IMR-90 (cell line): ENCODE results near the gene OPHN1. TPM values are rescaled to one million over a fixed set of nuclear protein-coding genes. Genes with fewer than 3 reads are reported as not detected.

Experiments
- ATAC-seq: fragments of 200-7000 bp; cut with Tn5 transposase; 2 replicates; pipeline ENCODE4 v1.9.1; 2020; ENCODE audit warnings: low read depth, mild to moderate bottlenecking, moderate library complexity
- BruUV-seq: library from RNA; stranded (reverse); fragments of 400-500 nt; replicated peaks from 2 replicates; lab custom pipeline; 2021; lab: Mats Ljungman, UMichigan
- CTCF ChIA-PET: fragments of 300-600 bp; formaldehyde crosslinking; extraction: SDS; loops from one replicate; lab custom pipeline; 2021; ENCODE audit warnings: antibody characterized with exemption; lab: Yijun Ruan, JAX
- POLR2A ChIA-PET: fragments of 300-600 bp; sonication (Branson Sonifier 250); formaldehyde crosslinking; loops from one replicate; lab custom pipeline; 2022; ENCODE audit warnings: antibody characterized with exemption; ENCODE audit not compliant: unreplicated experiment; lab: Charles Lee
- DNase-seq: peaks from one replicate; pipeline ENCODE4 v3.0.0; 2013
- H2AFZ ChIP-seq: replicated peaks from 2 replicates; pipeline ENCODE3; 2013; ENCODE audit warnings: low read length, mild to moderate bottlenecking; ENCODE audit not compliant: poor library complexity
- H2AK5ac ChIP-seq: 2 replicates; pipeline ENCODE4 v1.6.1; 2013; ENCODE audit warnings: low read depth, low read length, inconsistent platforms
- H2AK9ac ChIP-seq: replicated peaks from 2 replicates; pipeline ENCODE3; 2013; ENCODE audit warnings: mild to moderate bottlenecking, low read depth, low read length, moderate library complexity; ENCODE audit not compliant: poor library complexity
- H2BK120ac ChIP-seq: 2 replicates; pipeline ENCODE4 v1.6.1; 2013; ENCODE audit warnings: low read depth, low read length, inconsistent platforms
- H2BK15ac ChIP-seq: 3 replicates; pipeline ENCODE4 v1.6.1; 2013; ENCODE audit warnings: low read depth, low read length, inconsistent platforms
- H2BK20ac ChIP-seq: 2 replicates; pipeline ENCODE4 v1.6.1; 2013; ENCODE audit warnings: low read depth, mild to moderate bottlenecking, inconsistent platforms, low read length, moderate library complexity
- H2BK5ac ChIP-seq: 2 replicates; pipeline ENCODE4 v1.6.1; 2013; ENCODE audit warnings: mild to moderate bottlenecking, low read depth, low read length, inconsistent platforms; ENCODE audit not compliant: poor library complexity, severe bottlenecking
- H3K14ac ChIP-seq: replicated peaks from 2 replicates; pipeline ENCODE4 v1.6.1; 2013; ENCODE audit warnings: low read depth, low read length, inconsistent platforms
- H3K18ac ChIP-seq: 2 replicates; pipeline ENCODE4 v1.6.1; 2013; ENCODE audit warnings: low read depth, low read length, control low read depth
- H3K23ac ChIP-seq: 2 replicates; pipeline ENCODE4 v1.6.1; 2013; ENCODE audit warnings: low read depth, low read length, inconsistent platforms
- H3K27ac ChIP-seq: 2 replicates; pipeline ENCODE4 v1.5.1; 2013; ENCODE audit warnings: mild to moderate bottlenecking, control low read depth, low read length; ENCODE audit not compliant: insufficient read depth
- H3K27me3 ChIP-seq: 2 replicates; pipeline ENCODE4 v1.6.1; 2013; ENCODE audit warnings: low read length; ENCODE audit not compliant: control insufficient read depth, insufficient read depth
- H3K36me3 ChIP-seq: 2 replicates; pipeline ENCODE4 v1.6.1; 2013; ENCODE audit warnings: low read length, mixed read lengths; ENCODE audit not compliant: control insufficient read depth, insufficient read depth
- H3K4ac ChIP-seq: 2 replicates; pipeline ENCODE4 v1.6.1; 2013; ENCODE audit warnings: low read depth, low read length, inconsistent platforms
- H3K4me1 ChIP-seq: 2 replicates; pipeline ENCODE4 v1.6.1; 2013; ENCODE audit warnings: low read length, mixed read lengths; ENCODE audit not compliant: control insufficient read depth, insufficient read depth
- H3K4me2 ChIP-seq: 2 replicates; pipeline ENCODE4 v1.6.1; 2013; ENCODE audit warnings: low read depth, mild to moderate bottlenecking, control low read depth, low read length, moderate library complexity
- H3K4me3 ChIP-seq: 2 replicates; pipeline ENCODE4 v1.5.1; 2013; ENCODE audit warnings: low read depth, mild to moderate bottlenecking, control low read depth, low read length, moderate library complexity; ENCODE audit not compliant: insufficient read depth
- H3K56ac ChIP-seq: 2 replicates; pipeline ENCODE4 v1.6.1; 2013; ENCODE audit warnings: low read length, inconsistent platforms; ENCODE audit not compliant: insufficient read depth; ENCODE audit errors: extremely low read depth
- H3K79me1 ChIP-seq, 2 experiments: 2 replicates each; pipeline ENCODE4 v1.6.1; 2013; ENCODE audit warnings: low read length in 2 of 2, inconsistent platforms in 1 of 2, low read depth in 1 of 2
- H3K9ac ChIP-seq: 2 replicates; pipeline ENCODE4 v1.6.1; 2013; ENCODE audit warnings: low read depth, low read length, control low read depth
- H3K9me1 ChIP-seq: 2 replicates; pipeline ENCODE4 v1.6.1; 2013; ENCODE audit warnings: low read length, inconsistent platforms; ENCODE audit not compliant: insufficient read depth
- H3K9me3 ChIP-seq: 2 replicates; pipeline ENCODE4 v1.6.1; 2013; ENCODE audit warnings: low read length; ENCODE audit not compliant: control insufficient read depth, insufficient read depth
- H4K20me1 ChIP-seq: 2 replicates; pipeline ENCODE4 v1.6.1; 2013; ENCODE audit warnings: low read length, inconsistent platforms; ENCODE audit not compliant: insufficient read depth
- H4K5ac ChIP-seq: 2 replicates; pipeline ENCODE4 v1.6.1; 2013; ENCODE audit warnings: mild to moderate bottlenecking, low read depth, low read length, control low read depth
- H4K8ac ChIP-seq, 2 experiments: 2 replicates each; pipeline ENCODE4 v1.6.1; 2013; ENCODE audit warnings: low read depth in 2 of 2, low read length in 2 of 2, control low read depth in 1 of 2, inconsistent platforms in 1 of 2
- H4K91ac ChIP-seq: 2 replicates; pipeline ENCODE4 v1.6.1; 2013; ENCODE audit warnings: low read depth, low read length, inconsistent platforms; ENCODE audit not compliant: insufficient read depth
- CEBPB ChIP-seq: IDR thresholded peaks from 2 replicates; pipeline ENCODE4 v1.6.1; 2012; ENCODE audit warnings: low read depth, low read length, improper control_type of control experiment
- CHD1 ChIP-seq: IDR thresholded peaks from 2 replicates; pipeline ENCODE4 v1.6.1; 2012; ENCODE audit warnings: low read depth, low read length, improper control_type of control experiment
- MXI1 ChIP-seq: IDR thresholded peaks from 2 replicates; pipeline ENCODE4 v1.6.1; 2012; ENCODE audit warnings: low read depth, mild to moderate bottlenecking, low read length, moderate library complexity, borderline replicate concordance
- NFE2L2 ChIP-seq: fragments of 150-350 bp; IDR thresholded peaks from 2 replicates; pipeline ENCODE4 v1.6.1; 2016; ENCODE audit warnings: low read depth, mild to moderate bottlenecking, low read length
- RAD21 ChIP-seq: IDR thresholded peaks from 2 replicates; pipeline ENCODE4 v1.6.1; 2012; ENCODE audit warnings: low read length, improper control_type of control experiment
- RFX5 ChIP-seq: IDR thresholded peaks from 2 replicates; pipeline ENCODE4 v1.8.0; 2012; ENCODE audit warnings: low read depth, mild to moderate bottlenecking, low read length, moderate library complexity
- WGBS, 2 experiments: methylation state at CpG; one replicate each; pipeline versions ENCODE4 v1.1.5 to v1.1.7; 2013; ENCODE audit warnings: missing lambda C conversion rate in 2 of 2; ENCODE audit not compliant: insufficient read length in 1 of 2; ENCODE audit errors: extremely low coverage in 2 of 2; 5-methylcytosine and 5-hydroxymethylcytosine counted together
- dilution Hi-C: fragments of 300-500 bp; cut with HindIII; formaldehyde crosslinking; loops from one replicate; pipeline ENCODE4 v1.14.3; 2018; ENCODE audit warnings: low sequenced_read_pairs; ENCODE audit not compliant: unreplicated experiment
- in situ Hi-C: fragments of 300-500 bp; cut with MboI; formaldehyde crosslinking; loops from 3 replicates; pipeline ENCODE4 v1.14.3; 2019; ENCODE audit warnings: low sequenced_read_pairs, inconsistent platforms, mixed read lengths
- intact Hi-C: fragments of 100-400 bp; cut with micrococcal nuclease; formaldehyde crosslinking; loops from 2 replicates; pipeline ENCODE4 v1.10.0; 2022
- polyA plus RNA-seq, 3 experiments: library from polyadenylated mRNA; depleted of rRNA; stranded (reverse); fragments of >200 nt; gene quantifications; 2 replicates each; pipeline ENCODE4 v1.2.3, GENCODE V29; 2012; ENCODE audit warnings: low replicate concordance in 1 of 3
- total RNA-seq: library from RNA; depleted of rRNA; stranded (reverse); fragments of >200 nt; gene quantifications from 2 replicates; pipeline ENCODE4 v1.2.3, GENCODE V29; 2012
- TF ChIP-seq, protein P1 (sequence below): conservative IDR thresholded peaks from 2 replicates; pipeline ENCODE4 v1.5.1; 2012; ENCODE audit warnings: mild to moderate bottlenecking, low read depth, low read length, improper control_type of control experiment

Gene OPHN1
- total and polyA plus RNA-seq, 2 of the 4 experiments (the other 2 are of a cell fraction) = 4.0 to 13.1 TPM

DNA sequence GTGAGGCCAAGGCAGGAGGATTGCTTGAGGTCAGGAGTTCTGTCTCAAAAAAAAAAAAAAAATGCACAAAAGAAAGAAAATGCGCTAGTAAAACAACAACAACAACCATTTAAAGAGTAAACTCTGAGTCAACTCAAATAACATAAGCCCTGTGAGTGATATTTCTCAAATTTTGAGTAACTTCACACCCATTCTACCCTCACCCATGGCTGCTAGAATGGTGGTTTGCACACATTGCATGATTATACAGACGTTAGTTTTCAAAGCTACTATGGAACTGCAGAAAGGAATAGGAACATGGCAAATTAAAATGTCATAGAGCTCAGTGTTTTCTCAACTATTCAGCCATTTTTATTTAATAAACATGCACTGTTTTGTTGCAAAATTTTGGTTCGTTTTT lies 145.9 kb downstream of the OPHN1 start:
- H4K20me1 ChIP-seq = no peaks in the 10 kb centered on the region
- in situ Hi-C loops = no loop called here
- H3K14ac ChIP-seq = no peak overlapping the region
- DNase-seq (no peak), ATAC-seq (no peak)
- H3K27ac ChIP-seq = no peak overlapping the region
- H3K27me3 ChIP-seq = no peaks in the 10 kb centered on the region
- no TSS peak for BruUV-seq
- H2AK9ac ChIP-seq = no peak overlapping the region
- no peak overlapping the region for H4K8ac ChIP-seq
- no peak overlapping the region for H3K56ac ChIP-seq
- no peaks in the 10 kb centered on the region for H3K9me3 ChIP-seq
- no CpG with 5 or more reads among the region's 3 CpGs for WGBS, 2 experiments
- ChIA-PET POLR2A (no interaction called here), CTCF (no interaction called here)
- no peak overlapping the region for H3K4me2 ChIP-seq
- H2AK5ac ChIP-seq = no peak overlapping the region
- no peak overlapping the region for H3K9ac ChIP-seq
- no peaks in the 10 kb centered on the region for H3K9me1 ChIP-seq
- TF ChIP-seq RFX5 (no peak), NFE2L2 (no peak), CHD1 (no peak), MXI1 (no peak), CEBPB (no peak), RAD21 (no peak)
- TF ChIP-seq, protein P1, sequence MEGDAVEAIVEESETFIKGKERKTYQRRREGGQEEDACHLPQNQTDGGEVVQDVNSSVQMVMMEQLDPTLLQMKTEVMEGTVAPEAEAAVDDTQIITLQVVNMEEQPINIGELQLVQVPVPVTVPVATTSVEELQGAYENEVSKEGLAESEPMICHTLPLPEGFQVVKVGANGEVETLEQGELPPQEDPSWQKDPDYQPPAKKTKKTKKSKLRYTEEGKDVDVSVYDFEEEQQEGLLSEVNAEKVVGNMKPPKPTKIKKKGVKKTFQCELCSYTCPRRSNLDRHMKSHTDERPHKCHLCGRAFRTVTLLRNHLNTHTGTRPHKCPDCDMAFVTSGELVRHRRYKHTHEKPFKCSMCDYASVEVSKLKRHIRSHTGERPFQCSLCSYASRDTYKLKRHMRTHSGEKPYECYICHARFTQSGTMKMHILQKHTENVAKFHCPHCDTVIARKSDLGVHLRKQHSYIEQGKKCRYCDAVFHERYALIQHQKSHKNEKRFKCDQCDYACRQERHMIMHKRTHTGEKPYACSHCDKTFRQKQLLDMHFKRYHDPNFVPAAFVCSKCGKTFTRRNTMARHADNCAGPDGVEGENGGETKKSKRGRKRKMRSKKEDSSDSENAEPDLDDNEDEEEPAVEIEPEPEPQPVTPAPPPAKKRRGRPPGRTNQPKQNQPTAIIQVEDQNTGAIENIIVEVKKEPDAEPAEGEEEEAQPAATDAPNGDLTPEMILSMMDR = no peak
- H2AFZ ChIP-seq = no peak overlapping the region
- H3K4me1 ChIP-seq = no peaks in the 10 kb centered on the region
- no peak overlapping the region for H4K91ac ChIP-seq
- no peak overlapping the region for H2BK5ac ChIP-seq
- H3K4ac ChIP-seq = no peak overlapping the region
- H3K23ac ChIP-seq = no peak overlapping the region
- no peak overlapping the region for H2BK15ac ChIP-seq
- no peak overlapping the region for H3K18ac ChIP-seq
- H2BK120ac ChIP-seq = no peak overlapping the region
- no peaks in the 10 kb centered on the region for H3K36me3 ChIP-seq
- H2BK20ac ChIP-seq = no peak overlapping the region
- H3K79me1 ChIP-seq = no peaks in the 10 kb centered on the region
- intact Hi-C loops = no loop called here
- no peak overlapping the region for H4K5ac ChIP-seq
- no peak overlapping the region for H3K4me3 ChIP-seq
- dilution Hi-C loops = no loop called here
